ENCODE data around the gene SLC35F6.

DNA sequence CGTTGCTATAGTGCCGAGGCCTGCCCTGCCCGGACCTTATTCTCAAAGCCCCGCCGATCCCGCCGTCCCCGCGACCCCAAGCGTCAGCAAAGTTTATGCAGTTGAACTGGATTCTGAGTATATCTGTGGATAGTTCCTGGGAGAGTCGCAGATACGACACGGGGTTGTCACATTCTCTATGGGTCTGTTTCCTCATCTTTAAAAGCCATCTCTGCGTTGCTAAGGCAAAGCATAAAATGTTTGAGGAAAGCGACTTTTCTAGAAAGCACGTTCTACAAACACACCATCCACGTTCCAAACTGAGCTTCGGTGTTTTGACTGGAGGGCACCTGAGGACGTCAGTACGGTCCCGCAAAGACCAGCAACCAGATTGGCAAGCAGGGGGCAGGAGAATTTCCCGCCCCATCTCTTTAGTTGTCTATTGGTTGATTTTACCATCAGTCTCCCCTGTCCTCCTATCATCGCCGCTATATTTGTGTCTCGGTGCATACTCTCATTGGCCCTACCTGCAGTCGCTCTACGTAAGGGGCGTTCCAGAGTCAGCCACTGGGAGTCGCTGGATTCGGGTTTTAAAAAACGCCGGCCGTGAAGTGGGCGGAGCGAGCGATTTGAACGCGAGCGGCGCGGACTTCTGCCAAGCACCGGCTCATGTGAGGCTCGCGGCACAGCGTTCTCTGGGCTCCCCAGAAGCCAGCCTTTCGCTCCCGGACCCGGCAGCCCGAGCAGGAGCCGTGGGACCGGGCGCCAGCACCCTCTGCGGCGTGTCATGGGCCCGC is 21.5 kb downstream of the SLC35F6 start, which contains the start of gene CENPA:
- TF ChIP-seq POLR2A (IDR thresholded peaks at IDR 0.05; ENCODE audit: low read length) (peak; percentile 33; the same call in 1 of the 2 replicates), CTCF (IDR thresholded peaks at IDR 0.05) (no peak), EP300 (IDR thresholded peaks at IDR 0.05) (no peak), RFX5 (IDR thresholded peaks at IDR 0.05) (peak; percentile 85), CBX8 (IDR thresholded peaks at IDR 0.05) (no peak), ZC3H11A (IDR thresholded peaks at IDR 0.05) (no peak), BHLHE40 (IDR thresholded peaks at IDR 0.05; ENCODE audit: low read depth, low read length) (no peak), MYC (IDR thresholded peaks at IDR 0.05; ENCODE audit: borderline replicate concordance, low read length) (no peak), KDM5A (IDR thresholded peaks at IDR 0.05) (peak; percentile 71), JUN (IDR thresholded peaks at IDR 0.05) (peak; percentile 63 to 88; a peak in 4 of 5 replicates)
